ENCODE measurements around the gene FEV. TPM values are rescaled to one million over a fixed set of nuclear protein-coding genes. Genes with fewer than 3 reads are reported as not detected.
A peak's percentile ranks its signal among the peaks of the same experiment; 100 is the strongest.

The FEV gene
- total RNA-seq: not detected in 2 replicates

DNA sequence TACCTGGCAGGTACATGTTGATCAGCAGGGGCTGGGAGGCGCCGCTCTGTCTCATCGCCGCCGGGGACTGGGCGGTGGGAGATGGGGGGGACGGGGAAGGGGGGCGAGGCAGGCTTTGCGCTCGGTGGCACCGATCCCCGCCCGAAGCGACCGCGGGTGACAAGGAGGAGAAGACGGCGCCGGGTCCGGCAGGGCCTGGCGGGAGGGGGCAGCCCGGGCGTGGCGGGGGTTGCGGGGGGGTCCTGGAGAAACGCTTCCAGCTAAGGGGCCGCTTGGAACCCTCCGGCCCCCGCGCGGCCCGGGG is at the start of gene FEV:
Gene FEV, minus strand, starts transcription at position 164 of the 304 bp plus-strand sequence. Its CDS starts 109 bp downstream, at position 55.
- TF ChIP-seq, protein P1, sequence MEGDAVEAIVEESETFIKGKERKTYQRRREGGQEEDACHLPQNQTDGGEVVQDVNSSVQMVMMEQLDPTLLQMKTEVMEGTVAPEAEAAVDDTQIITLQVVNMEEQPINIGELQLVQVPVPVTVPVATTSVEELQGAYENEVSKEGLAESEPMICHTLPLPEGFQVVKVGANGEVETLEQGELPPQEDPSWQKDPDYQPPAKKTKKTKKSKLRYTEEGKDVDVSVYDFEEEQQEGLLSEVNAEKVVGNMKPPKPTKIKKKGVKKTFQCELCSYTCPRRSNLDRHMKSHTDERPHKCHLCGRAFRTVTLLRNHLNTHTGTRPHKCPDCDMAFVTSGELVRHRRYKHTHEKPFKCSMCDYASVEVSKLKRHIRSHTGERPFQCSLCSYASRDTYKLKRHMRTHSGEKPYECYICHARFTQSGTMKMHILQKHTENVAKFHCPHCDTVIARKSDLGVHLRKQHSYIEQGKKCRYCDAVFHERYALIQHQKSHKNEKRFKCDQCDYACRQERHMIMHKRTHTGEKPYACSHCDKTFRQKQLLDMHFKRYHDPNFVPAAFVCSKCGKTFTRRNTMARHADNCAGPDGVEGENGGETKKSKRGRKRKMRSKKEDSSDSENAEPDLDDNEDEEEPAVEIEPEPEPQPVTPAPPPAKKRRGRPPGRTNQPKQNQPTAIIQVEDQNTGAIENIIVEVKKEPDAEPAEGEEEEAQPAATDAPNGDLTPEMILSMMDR (IDR thresholded peaks at IDR 0.05; ENCODE audit: insufficient read depth, low read depth, low read length): no peak
- H3K4me3 ChIP-seq (ENCODE audit: low read depth, low read length): no peak within 1 kb of the TSS
- no peak for DNase-seq (ENCODE audit: low read depth)

DNA sequence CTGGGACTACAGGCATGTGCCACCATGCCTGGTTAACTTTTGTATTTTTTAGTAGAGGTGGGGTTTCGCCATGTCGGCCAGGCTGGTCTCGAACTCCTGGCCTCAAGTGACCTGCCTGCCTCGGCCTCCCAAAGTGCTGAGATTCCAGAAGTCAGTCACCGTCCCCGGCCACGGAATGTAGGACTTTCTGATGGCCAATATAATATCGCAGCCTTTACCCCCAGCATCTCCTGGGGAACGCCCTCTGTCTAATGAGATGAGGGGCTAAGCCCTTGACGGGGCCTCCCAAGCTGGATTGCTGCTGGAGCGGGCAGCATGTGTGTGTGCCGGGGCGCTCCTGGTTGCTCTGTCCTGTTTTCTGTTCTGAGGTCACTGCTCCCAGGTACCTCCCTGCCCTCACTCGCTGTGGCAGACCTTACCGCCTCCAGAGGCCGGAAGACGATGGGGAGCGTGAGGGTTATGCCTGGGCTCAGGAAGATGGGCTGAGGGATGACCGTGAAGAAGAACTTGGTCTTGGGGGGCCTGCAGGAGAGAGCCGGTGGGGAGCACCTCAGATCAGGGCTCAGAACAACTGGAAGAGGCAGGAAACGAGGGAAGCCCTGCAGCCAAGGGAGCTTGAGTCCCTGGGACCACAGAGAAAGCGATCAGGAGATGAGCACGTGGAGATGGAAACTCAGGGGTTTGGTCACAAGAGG is 47.2 kb upstream of the FEV start:
- no peak for DNase-seq (ENCODE audit: low read depth)
- H3K4me3 ChIP-seq (ENCODE audit: low read depth, low read length): no peak overlapping the region
- TF ChIP-seq, protein P1 (IDR thresholded peaks at IDR 0.05; ENCODE audit: insufficient read depth, low read depth, low read length): no peak

DNA sequence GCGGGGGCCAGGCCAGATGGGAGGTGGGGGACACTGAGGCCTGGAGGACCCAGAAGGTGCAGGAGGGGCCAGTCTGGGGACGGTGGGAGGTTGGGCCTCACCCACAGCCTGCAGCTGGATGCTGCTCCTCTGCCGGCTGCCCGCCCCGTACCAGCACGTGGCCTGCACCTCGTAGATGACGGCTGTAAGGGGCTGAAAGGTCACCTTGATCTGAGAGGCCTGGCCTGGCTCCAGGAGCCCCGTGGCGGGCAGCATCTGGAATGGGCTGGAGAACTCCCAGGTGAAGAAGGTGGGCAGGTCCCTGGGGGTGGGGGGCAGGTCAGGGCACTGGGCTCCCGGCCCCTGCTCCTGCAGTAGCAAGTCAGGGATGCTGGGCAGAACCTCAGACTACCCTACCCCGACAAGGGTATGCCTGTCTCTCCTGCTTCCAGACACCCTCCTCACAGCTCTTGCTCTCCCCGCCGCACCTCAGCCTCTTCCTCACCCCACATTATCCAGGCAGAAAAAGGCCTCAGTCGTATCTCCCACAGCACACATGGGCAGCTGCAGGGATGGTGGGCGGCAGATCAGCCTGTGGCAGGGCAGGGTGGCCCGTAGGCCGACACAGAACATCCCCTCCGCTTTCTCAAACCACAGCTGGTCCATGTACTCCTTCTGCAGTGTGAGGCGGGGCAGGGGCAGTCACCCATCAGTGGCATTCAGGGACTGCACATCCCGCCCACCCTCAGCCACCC is 46.2 kb upstream of the FEV start:
- TF ChIP-seq, protein P1 (IDR thresholded peaks at IDR 0.05; ENCODE audit: insufficient read depth, low read depth, low read length): no peak

DNA sequence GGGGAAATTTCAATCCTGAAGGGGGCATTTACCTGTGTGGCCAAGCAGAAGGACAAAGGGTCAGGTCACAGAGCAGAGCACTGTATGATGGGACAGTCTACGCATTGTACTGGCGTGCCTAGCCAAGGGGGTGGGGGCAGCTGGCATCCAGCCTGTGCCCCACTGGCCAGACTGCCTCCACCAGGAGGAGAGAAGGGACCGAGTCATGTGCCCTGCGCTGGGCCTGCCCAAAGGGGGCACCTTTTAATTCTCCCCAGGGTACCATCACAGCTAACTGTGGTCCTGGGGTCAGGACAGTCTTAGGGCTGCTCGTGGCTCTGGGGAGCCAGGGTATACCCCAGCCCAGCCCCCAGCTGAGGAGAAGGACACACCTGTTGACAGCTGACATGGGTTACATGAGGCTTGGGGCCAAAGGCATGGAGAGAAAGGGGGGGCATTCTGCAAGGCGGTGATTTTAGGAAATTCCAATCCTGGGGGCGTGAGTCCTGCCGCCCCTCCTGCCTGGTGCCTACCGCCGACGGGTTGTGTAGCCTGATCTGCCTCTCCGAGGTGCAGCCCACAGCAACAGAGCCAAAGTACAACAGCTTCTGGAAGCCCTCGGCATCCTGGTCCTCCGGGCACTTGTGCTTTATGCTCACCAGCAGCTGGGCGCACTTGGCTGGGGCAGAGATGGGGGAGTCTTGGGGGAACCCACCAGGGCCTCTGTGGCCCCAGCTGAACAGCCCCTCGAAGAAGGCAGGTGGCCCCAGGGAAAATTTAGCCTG is 45.4 kb upstream of the FEV start:
- TF ChIP-seq, protein P1 (IDR thresholded peaks at IDR 0.05; ENCODE audit: insufficient read depth, low read depth, low read length): no peak
- DNase-seq (ENCODE audit: low read depth): no peak
- no peak overlapping the region for H3K4me3 ChIP-seq (ENCODE audit: low read depth, low read length)

More for the DNA sequence above, 46.2 kb upstream of the FEV start:
- H3K4me3 ChIP-seq (ENCODE audit: low read depth, low read length): no peak overlapping the region
- DNase-seq (ENCODE audit: low read depth): no peak

DNA sequence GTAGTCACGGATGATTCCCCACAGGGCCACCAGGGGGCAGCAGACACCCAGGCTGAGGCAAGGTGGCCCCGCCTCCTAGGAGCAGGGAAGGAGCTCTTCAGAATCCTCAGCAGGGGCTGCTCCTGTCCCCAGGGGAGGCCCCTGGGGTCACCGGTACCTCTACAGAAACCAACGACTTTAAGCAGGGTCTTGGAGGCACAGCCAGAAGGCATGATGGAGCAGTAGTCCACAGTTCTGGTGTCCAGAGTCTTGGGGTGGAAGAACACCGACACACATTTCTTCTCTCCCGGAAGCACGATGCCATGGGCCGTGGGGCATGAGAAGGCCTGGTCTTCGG is 44.8 kb upstream of the FEV start:
- DNase-seq (ENCODE audit: low read depth): peak; percentile 74
- TF ChIP-seq, protein P1 (IDR thresholded peaks at IDR 0.05; ENCODE audit: insufficient read depth, low read depth, low read length): peak; percentile 93

DNA sequence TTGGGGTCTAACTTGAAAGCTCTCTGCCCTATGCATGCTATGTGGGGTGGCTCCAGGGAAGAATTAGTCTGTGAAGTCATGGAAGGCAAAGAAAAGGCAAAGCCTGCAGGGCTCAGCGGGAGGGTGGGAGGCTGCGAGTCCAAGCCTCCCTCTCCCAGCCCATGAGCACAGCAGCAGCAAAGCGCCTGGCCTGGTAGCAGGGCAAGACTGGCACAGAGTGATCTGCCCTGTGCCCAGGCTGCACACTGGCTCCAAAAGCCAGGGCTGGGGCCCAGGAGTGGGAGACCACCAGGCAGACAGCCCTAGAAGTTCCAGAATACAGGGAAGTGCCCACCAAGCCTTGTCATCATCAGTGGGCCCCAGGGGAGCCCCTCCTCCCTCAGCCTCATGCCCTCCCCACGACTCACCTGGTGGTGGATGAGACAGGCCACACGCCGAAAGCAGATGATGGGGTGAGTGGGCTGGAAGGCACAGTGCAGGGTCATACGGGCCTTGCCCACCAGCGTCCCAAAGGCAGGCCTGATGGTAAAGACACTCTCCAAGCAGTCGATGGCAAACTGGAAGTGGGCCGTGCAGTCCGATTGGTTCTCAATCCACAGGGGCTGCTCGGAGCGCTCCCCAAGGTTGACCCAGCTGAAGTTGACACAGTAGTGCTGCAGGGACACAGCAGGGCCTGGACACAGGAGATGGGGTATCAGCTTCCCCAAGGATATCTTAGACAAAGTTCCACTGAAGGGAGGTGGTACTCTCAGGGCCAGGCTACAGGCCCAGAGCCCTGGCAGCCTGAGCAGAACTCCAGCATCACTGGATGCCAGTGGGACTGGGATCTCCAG is 44.2 kb upstream of the FEV start:
- TF ChIP-seq, protein P1 (IDR thresholded peaks at IDR 0.05; ENCODE audit: insufficient read depth, low read depth, low read length): no peak
- H3K4me3 ChIP-seq (ENCODE audit: low read depth, low read length): no peak overlapping the region
- DNase-seq (ENCODE audit: low read depth): no peak

More for the DNA sequence above, 44.8 kb upstream of the FEV start:
- no peak overlapping the region for H3K4me3 ChIP-seq (ENCODE audit: low read depth, low read length)

Data from fibroblast of villous mesenchyme (primary cell).